ENCODE measurements around the gene PRXL2A.

PRXL2A gene

GRCh38 chr10:80379701-80380100 is 28.6 kb upstream of the PRXL2A start:
- TF ChIP-seq CTCF (IDR thresholded peaks at IDR 0.05; ENCODE audit: low read depth, low read length) = no peak
- in situ Hi-C loops (cut with HindIII; ENCODE audit: low sequenced_read_pairs) = no loop called here

GRCh38 chr10:80380185-80380584 is 28.2 kb upstream of the PRXL2A start:
- TF ChIP-seq CTCF (IDR thresholded peaks at IDR 0.05; ENCODE audit: low read depth, low read length) = no peak
- in situ Hi-C loops (cut with HindIII; ENCODE audit: low sequenced_read_pairs) = no loop called here
- H3K4me3 ChIP-seq (ENCODE audit: low read depth, low read length) = no peak overlapping the region
- no peak for DNase-seq (ENCODE audit: low read depth, low spot score)

More at GRCh38 chr10:80379701-80380100, 28.6 kb upstream of the PRXL2A start:
- no peak overlapping the region for H3K4me3 ChIP-seq (ENCODE audit: low read depth, low read length)
- DNase-seq (ENCODE audit: low read depth, low spot score) = no peak

- peak; percentile 40 for DNase-seq (ENCODE audit: low read depth, low spot score)
- no peak overlapping the region for H3K4me3 ChIP-seq (ENCODE audit: low read depth, low read length)
- in situ Hi-C loops (cut with HindIII; ENCODE audit: low sequenced_read_pairs) = no loop called here
- TF ChIP-seq CTCF (IDR thresholded peaks at IDR 0.05; ENCODE audit: low read depth, low read length) = peak; percentile 66
Measured at GRCh38 chr10:80382989-80383388, 25.4 kb upstream of the PRXL2A start.

- no peak for TF ChIP-seq CTCF (IDR thresholded peaks at IDR 0.05; ENCODE audit: low read depth, low read length)
- H3K4me3 ChIP-seq (ENCODE audit: low read depth, low read length) = no peak overlapping the region
- DNase-seq (ENCODE audit: low read depth, low spot score) = no peak
- in situ Hi-C loops (cut with HindIII; ENCODE audit: low sequenced_read_pairs) = no loop called here
Measured at GRCh38 chr10:80390740-80391139, 17.6 kb upstream of the PRXL2A start.

- no peak overlapping the region for H3K4me3 ChIP-seq (ENCODE audit: low read depth, low read length)
- no peak for DNase-seq (ENCODE audit: low read depth, low spot score)
- no peak for TF ChIP-seq CTCF (IDR thresholded peaks at IDR 0.05; ENCODE audit: low read depth, low read length)
- in situ Hi-C loops (cut with HindIII; ENCODE audit: low sequenced_read_pairs) = no loop called here
Measured at GRCh38 chr10:80392250-80392649, 16.1 kb upstream of the PRXL2A start.

- TF ChIP-seq CTCF (IDR thresholded peaks at IDR 0.05; ENCODE audit: low read depth, low read length) = no peak
- in situ Hi-C loops (cut with HindIII; ENCODE audit: low sequenced_read_pairs) = no loop called here
- no peak for DNase-seq (ENCODE audit: low read depth, low spot score)
- H3K4me3 ChIP-seq (ENCODE audit: low read depth, low read length) = no peak overlapping the region
Measured at GRCh38 chr10:80394358-80394916, 13.9 kb upstream of the PRXL2A start.

- no peak for TF ChIP-seq CTCF (IDR thresholded peaks at IDR 0.05; ENCODE audit: low read depth, low read length)
- DNase-seq (ENCODE audit: low read depth, low spot score) = no peak
- no peak overlapping the region for H3K4me3 ChIP-seq (ENCODE audit: low read depth, low read length)
- in situ Hi-C loops (cut with HindIII; ENCODE audit: low sequenced_read_pairs) = no loop called here
Measured at GRCh38 chr10:80397014-80397413, 11.3 kb upstream of the PRXL2A start.
